ENCODE results near the gene LAMP1. TPM values are rescaled to one million over a fixed set of nuclear protein-coding genes. Genes with fewer than 3 reads are reported as not detected.
"Not testable (repeated sequence)": the region's sequence is repeated elsewhere in the genome, so short reads cannot be mapped to it uniquely, and the experiment has no call there.

The LAMP1 gene
- 100 to 1,000 TPM in 3 of 4 donors, 10 to 100 TPM in 1; 42.1 to 236 (median 191) TPM for total RNA-seq

- peaks cover 0 to 28% (median 2%) of the 10 kb centered on the region in 4 donors for H3K4me1 ChIP-seq
- H3K27ac ChIP-seq = peak within 1 kb of the TSS; percentile 85 to 92 (median 85)
Observed at GRCh38 chr13:113296823-113297369, at the start of gene LAMP1. Gene LAMP1, plus strand, starts transcription at chr13:113297239. Its CDS starts 196 bp downstream, at chr13:113297435.

GRCh38 chr13:113252516-113253095, 44.4 kb upstream of the LAMP1 start:
- TF ChIP-seq POLR2A (IDR thresholded peaks at IDR 0.05) (no peak), CTCF (IDR thresholded peaks at IDR 0.05) (no peak)
- H3K4me1 ChIP-seq = no peaks in the 10 kb centered on the region
- H3K36me3 ChIP-seq = peaks cover 0 to 89% (median 0%) of the 10 kb centered on the region in 3 donors
- no peaks in the 10 kb centered on the region for H3K9me3 ChIP-seq
- H3K27me3 ChIP-seq = no peaks in the 10 kb centered on the region
- no peak overlapping the region for H3K27ac ChIP-seq
- H3K4me3 ChIP-seq = no peak overlapping the region
- DNase-seq = no peak

More at GRCh38 chr13:113296823-113297369, at the start of gene LAMP1:
- TF ChIP-seq CTCF (IDR thresholded peaks at IDR 0.05) (peak in 2 of 6 experiments; percentile 29 to 32), POLR2A (IDR thresholded peaks at IDR 0.05) (peak; percentile 68 to 69)
- Histone ChIP-seq H3K36me3 (no peaks in the 10 kb centered on the region), H3K4me3 (peak within 1 kb of the TSS; percentile 75 to 97 (median 91)), H3K27me3 (no peaks in the 10 kb centered on the region), H3K9me3 (no peaks in the 10 kb centered on the region)
- peak; percentile 95 to 99 (median 98) for DNase-seq

GRCh38 chr13:113257908-113258307, 39.1 kb upstream of the LAMP1 start:
- H3K9me3 ChIP-seq, H3K4me3 ChIP-seq, H3K27me3 ChIP-seq, H3K4me1 ChIP-seq, H3K27ac ChIP-seq, DNase-seq: not testable (repeated sequence)
- peaks cover 0 to 84% (median 0%) of the 10 kb centered on the region in 3 donors for H3K36me3 ChIP-seq

GRCh38 chr13:113258321-113259054, 38.6 kb upstream of the LAMP1 start:
- H3K9me3 ChIP-seq = no peaks in the 10 kb centered on the region
- DNase-seq = no peak
- H3K4me1 ChIP-seq = no peaks in the 10 kb centered on the region
- no peak overlapping the region for H3K4me3 ChIP-seq
- H3K27ac ChIP-seq = no peak overlapping the region
- H3K27me3 ChIP-seq = no peaks in the 10 kb centered on the region
- peaks cover 0 to 84% (median 0%) of the 10 kb centered on the region in 3 donors for H3K36me3 ChIP-seq
- TF ChIP-seq CTCF (IDR thresholded peaks at IDR 0.05) (no peak), POLR2A (IDR thresholded peaks at IDR 0.05) (no peak)

- no peak for DNase-seq
- Histone ChIP-seq H3K4me1 (no peaks in the 10 kb centered on the region), H3K27me3 (no peaks in the 10 kb centered on the region), H3K9me3 (no peaks in the 10 kb centered on the region), H3K4me3 (no peak overlapping the region), H3K36me3 (peaks cover 0 to 69% (median 0%) of the 10 kb centered on the region in 3 donors), H3K27ac (no peak overlapping the region)
- no peak for TF ChIP-seq POLR2A (IDR thresholded peaks at IDR 0.05)
- TF ChIP-seq CTCF (IDR thresholded peaks at IDR 0.05) = no peak
Observed at GRCh38 chr13:113260996-113261395, 36.0 kb upstream of the LAMP1 start.

GRCh38 chr13:113263016-113263415, 34.0 kb upstream of the LAMP1 start:
- not testable (repeated sequence) for H3K9me3 ChIP-seq, H3K4me3 ChIP-seq, H3K4me1 ChIP-seq, H3K27me3 ChIP-seq, DNase-seq, H3K27ac ChIP-seq
- H3K36me3 ChIP-seq = peaks cover 0 to 52% (median 0%) of the 10 kb centered on the region in 3 donors

All from Peyer's patch (tissue), 4 donors.